ENCODE data around the gene FTH1. TPM values are rescaled to one million over a fixed set of nuclear protein-coding genes. Genes with fewer than 3 reads are reported as not detected.
"Not testable (repeated sequence)": the region's sequence is repeated elsewhere in the genome, so short reads cannot be mapped to it uniquely, and the experiment has no call there.

FTH1 gene
- total RNA-seq, 2 experiments from 2014 or later, result 2,313 to 2,400 TPM

DNA sequence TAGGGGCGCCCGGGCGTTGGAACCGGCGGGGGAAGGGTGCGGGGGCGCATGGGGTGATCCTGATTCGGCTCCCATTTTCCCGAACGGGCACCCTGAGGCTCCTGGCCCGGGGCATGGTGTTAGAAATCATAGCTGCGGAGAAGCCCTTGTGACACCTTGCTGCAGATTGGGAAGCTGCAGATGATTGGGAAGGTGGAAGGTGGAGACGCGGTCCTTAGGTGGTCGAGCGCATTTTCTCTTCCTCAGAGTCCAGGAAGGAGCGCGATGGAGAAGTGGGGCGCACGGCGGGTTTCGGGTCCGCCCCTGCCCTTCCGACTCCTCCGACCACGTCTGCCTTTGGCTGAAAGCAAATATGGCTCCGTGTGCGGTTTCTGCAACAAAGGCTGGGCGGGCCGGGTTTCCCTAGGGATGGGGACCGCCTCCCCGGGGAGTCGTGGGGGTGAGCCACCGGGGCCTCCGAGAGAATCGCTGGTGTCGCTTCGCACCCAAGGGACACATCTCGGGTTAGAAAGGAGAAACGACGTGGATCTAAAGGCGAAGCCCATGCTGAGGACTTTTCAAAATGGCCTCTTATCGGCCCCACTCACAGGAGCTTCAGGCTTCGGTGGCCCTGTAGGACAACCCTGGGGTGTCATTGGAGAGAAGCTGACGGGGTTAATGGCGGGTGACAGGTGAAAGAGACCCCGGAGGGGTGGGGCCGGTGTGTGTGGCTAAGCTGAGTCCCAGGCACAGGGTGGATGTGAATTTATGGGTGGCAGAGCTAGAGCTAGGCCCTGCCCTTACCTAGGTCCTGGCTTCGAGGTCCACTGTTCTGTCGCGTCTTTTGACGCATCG lies 707 bp upstream of the FTH1 start:
- no peaks in the 10 kb centered on the region for H3K9me3 ChIP-seq (ENCODE audit: control insufficient read depth in 1 of 2, insufficient read depth in 1 of 2, low read length in 2 of 2)
- peaks cover 50% of the 10 kb centered on the region for H3K36me3 Mint-ChIP-seq (ENCODE audit: low read depth)
- intact Hi-C loops (cut with DNase I, micrococcal nuclease), result loop anchor here (1.0 to 10.0 kb wide), 6 partner anchors 57 to 1061 kb away; partner anchors contain the start of genes AHNAK (in 1 of the 2), FEN1 (in 1 of the 2), PRPF19 (in 1 of the 2) and SYT7 (in 1 of the 2)
- H3K4me1 ChIP-seq (ENCODE audit: insufficient read depth, low read length), result peaks cover 60% of the 10 kb centered on the region
- DNase-seq, result peak in 12 of 14 experiments; percentile 13 to 67 (median 32)
- peaks cover 4% of the 10 kb centered on the region for H3K27me3 Mint-ChIP-seq
- H3K27ac ChIP-seq (ENCODE audit: low read depth in 1 of 2, low read length in 2 of 2), result peak overlapping the region; percentile 87 to 94
- peak overlapping the region; percentile 84 for H3K27ac Mint-ChIP-seq
- H3K4me1 Mint-ChIP-seq (ENCODE audit: low read depth), result peaks cover 73% of the 10 kb centered on the region
- H3K36me3 ChIP-seq (ENCODE audit: insufficient read depth, low read length), result peaks cover 26% of the 10 kb centered on the region
- no peaks in the 10 kb centered on the region for H3K9me3 Mint-ChIP-seq
- TF ChIP-seq, protein P1, sequence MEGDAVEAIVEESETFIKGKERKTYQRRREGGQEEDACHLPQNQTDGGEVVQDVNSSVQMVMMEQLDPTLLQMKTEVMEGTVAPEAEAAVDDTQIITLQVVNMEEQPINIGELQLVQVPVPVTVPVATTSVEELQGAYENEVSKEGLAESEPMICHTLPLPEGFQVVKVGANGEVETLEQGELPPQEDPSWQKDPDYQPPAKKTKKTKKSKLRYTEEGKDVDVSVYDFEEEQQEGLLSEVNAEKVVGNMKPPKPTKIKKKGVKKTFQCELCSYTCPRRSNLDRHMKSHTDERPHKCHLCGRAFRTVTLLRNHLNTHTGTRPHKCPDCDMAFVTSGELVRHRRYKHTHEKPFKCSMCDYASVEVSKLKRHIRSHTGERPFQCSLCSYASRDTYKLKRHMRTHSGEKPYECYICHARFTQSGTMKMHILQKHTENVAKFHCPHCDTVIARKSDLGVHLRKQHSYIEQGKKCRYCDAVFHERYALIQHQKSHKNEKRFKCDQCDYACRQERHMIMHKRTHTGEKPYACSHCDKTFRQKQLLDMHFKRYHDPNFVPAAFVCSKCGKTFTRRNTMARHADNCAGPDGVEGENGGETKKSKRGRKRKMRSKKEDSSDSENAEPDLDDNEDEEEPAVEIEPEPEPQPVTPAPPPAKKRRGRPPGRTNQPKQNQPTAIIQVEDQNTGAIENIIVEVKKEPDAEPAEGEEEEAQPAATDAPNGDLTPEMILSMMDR (IDR thresholded peaks at IDR 0.05), result no peak
- no peaks in the 10 kb centered on the region for H3K27me3 ChIP-seq (ENCODE audit: control insufficient read depth in 1 of 2, insufficient read depth in 2 of 2, low read length in 2 of 2)
- ATAC-seq (ENCODE audit: poor library complexity), result peak; percentile 0
- peak overlapping the region; percentile 98 for H3K4me3 ChIP-seq (ENCODE audit: low read length)
- ChIA-PET POLR2A (interaction anchor here (0.6 to 5.1 kb wide), 39 partner anchors 10 to 1952 kb away, joined by 3 to 177 read pairs (median 5); partner anchors contain the start of genes BEST1, CPSF7, CYB561A3 and FEN1), CTCF (interaction anchor here (0.6 to 7.1 kb wide), 9 partner anchors 9 to 113 kb away, joined by 3 to 50 read pairs (median 4); no protein-coding TSS in a partner anchor)
- peak overlapping the region; percentile 99 for H3K4me3 Mint-ChIP-seq

DNA sequence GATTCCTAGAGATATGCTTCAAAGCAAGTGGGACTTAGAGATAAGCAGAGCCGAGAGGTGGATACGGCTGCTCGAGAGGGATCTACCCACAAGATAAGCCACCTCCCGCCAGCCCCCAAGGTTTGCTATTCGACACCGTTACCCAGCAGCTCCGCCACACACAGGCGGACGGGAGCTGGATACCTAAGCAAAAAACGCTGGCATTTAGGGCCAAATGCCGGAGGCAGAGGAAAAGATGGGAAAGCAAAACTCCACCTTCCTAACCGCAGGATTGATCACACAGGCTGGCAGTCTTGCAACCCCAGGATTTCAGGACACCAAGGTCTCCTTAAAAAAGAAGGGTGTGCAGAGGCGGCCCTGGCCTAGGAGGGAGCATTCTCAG lies 709 bp downstream of the FTH1 start:
- intact Hi-C loops (cut with DNase I, micrococcal nuclease), result loop anchor here (1.0 to 10.0 kb wide), 6 partner anchors 59 to 1059 kb away; partner anchors contain the start of genes AHNAK (in 1 of the 2), FEN1 (in 1 of the 2), PRPF19 (in 1 of the 2) and SYT7 (in 1 of the 2)
- ATAC-seq (ENCODE audit: poor library complexity), result no peak
- peaks cover 4% of the 10 kb centered on the region for H3K27me3 Mint-ChIP-seq
- ChIA-PET POLR2A (interaction anchor here (1.1 to 5.1 kb wide), 17 partner anchors 10 to 914 kb away, joined by 3 to 177 read pairs (median 6); partner anchors contain the start of genes BEST1, INCENP and SLC3A2), CTCF (interaction anchor here (1.9 to 7.1 kb wide), 4 partner anchors 19 to 115 kb away, joined by 8 to 50 read pairs (median 10); no protein-coding TSS in a partner anchor)
- no peaks in the 10 kb centered on the region for H3K9me3 ChIP-seq (ENCODE audit: control insufficient read depth in 1 of 2, insufficient read depth in 1 of 2, low read length in 2 of 2)
- TF ChIP-seq, protein P1 (IDR thresholded peaks at IDR 0.05), result no peak
- peak overlapping the region; percentile 84 for H3K27ac Mint-ChIP-seq
- peaks cover 55% of the 10 kb centered on the region for H3K4me1 ChIP-seq (ENCODE audit: insufficient read depth, low read length)
- H3K36me3 ChIP-seq (ENCODE audit: insufficient read depth, low read length), result peaks cover 29% of the 10 kb centered on the region
- peak in 10 of 14 experiments; percentile 18 to 66 (median 41) for DNase-seq
- H3K4me3 Mint-ChIP-seq, result peak overlapping the region; percentile 99
- H3K9me3 Mint-ChIP-seq, result no peaks in the 10 kb centered on the region
- H3K36me3 Mint-ChIP-seq (ENCODE audit: low read depth), result peaks cover 58% of the 10 kb centered on the region
- H3K27ac ChIP-seq (ENCODE audit: low read depth in 1 of 2, low read length in 2 of 2), result peak overlapping the region; percentile 59 to 94
- H3K4me1 Mint-ChIP-seq (ENCODE audit: low read depth), result peaks cover 74% of the 10 kb centered on the region
- H3K4me3 ChIP-seq (ENCODE audit: low read length), result peak overlapping the region; percentile 98
- H3K27me3 ChIP-seq (ENCODE audit: control insufficient read depth in 1 of 2, insufficient read depth in 2 of 2, low read length in 2 of 2), result no peaks in the 10 kb centered on the region

DNA sequence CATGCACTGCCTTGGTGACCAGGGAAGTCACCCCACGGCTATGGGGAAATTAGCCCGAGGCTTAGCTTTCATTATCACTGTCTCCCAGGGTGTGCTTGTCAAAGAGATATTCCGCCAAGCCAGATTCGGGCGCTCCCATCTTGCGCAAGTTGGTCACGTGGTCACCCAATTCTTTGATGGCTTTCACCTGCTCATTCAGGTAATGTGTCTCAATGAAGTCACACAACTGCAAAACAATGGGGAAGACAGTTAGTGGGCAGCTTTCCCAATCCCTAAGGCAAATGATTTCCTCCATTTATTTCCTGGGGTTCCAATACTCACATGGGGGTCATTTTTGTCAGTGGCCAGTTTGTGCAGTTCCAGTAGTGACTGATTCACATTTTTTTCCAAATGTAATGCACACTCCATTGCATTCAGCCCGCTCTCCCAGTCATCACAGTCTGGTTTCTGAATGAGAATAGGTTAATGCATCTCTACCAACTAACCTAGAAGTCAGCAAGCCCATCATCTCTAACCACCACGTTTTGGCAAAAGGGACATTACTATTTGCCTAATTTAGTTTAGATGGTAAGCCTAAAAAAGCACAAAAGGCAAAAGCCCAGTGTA lies 2.7 kb downstream of the FTH1 start:
- not testable (repeated sequence) for ATAC-seq (ENCODE audit: poor library complexity); H3K27me3 ChIP-seq (ENCODE audit: control insufficient read depth in 1 of 2, insufficient read depth in 2 of 2, low read length in 2 of 2); H3K9me3 ChIP-seq (ENCODE audit: control insufficient read depth in 1 of 2, insufficient read depth in 1 of 2, low read length in 2 of 2); H3K27ac ChIP-seq (ENCODE audit: low read depth in 1 of 2, low read length in 2 of 2); H3K27me3 Mint-ChIP-seq; H3K9me3 Mint-ChIP-seq
- H3K27ac Mint-ChIP-seq, result peak overlapping the region; percentile 84
- peak overlapping the region; percentile 99 for H3K4me3 Mint-ChIP-seq
- POLR2A ChIA-PET, result interaction anchor here (0.7 to 5.1 kb wide), 3 partner anchors 20 to 62 kb away, joined by 3 to 177 read pairs (median 11); no protein-coding TSS in a partner anchor
- CTCF ChIA-PET, result interaction anchor here (1.0 to 1.7 kb wide), 5 partner anchors 17 to 143 kb away, joined by 4 to 7 read pairs (median 5); no protein-coding TSS in a partner anchor
- peaks cover 49% of the 10 kb centered on the region for H3K4me1 ChIP-seq (ENCODE audit: insufficient read depth, low read length)
- DNase-seq, result peak in 2 of 14 experiments; percentile 26 to 46
- peaks cover 29% of the 10 kb centered on the region for H3K36me3 ChIP-seq (ENCODE audit: insufficient read depth, low read length)
- peaks cover 58% of the 10 kb centered on the region for H3K36me3 Mint-ChIP-seq (ENCODE audit: low read depth)
- H3K4me1 Mint-ChIP-seq (ENCODE audit: low read depth), result peaks cover 59% of the 10 kb centered on the region
- intact Hi-C loops (cut with DNase I, micrococcal nuclease), result loop anchor here (2.0 to 10.0 kb wide), 6 partner anchors 67 to 1057 kb away; partner anchors contain the start of genes AHNAK (in 1 of the 2), FEN1 (in 1 of the 2), PRPF19 (in 1 of the 2) and SYT7 (in 1 of the 2)
- H3K4me3 ChIP-seq (ENCODE audit: low read length), result peak overlapping the region; percentile 98
